NCI-H460 (cell line): Measurements from ENCODE around the gene RET. TPM values are rescaled to one million over a fixed set of nuclear protein-coding genes. Genes with fewer than 3 reads are reported as not detected.

Experiments used
- DNase-seq: peaks from one replicate; pipeline ENCODE4 v3.0.0-alpha.2; 2016; ENCODE audit warnings: low read depth; ENCODE audit errors: extremely low read depth
- polyA plus RNA-seq: library from polyadenylated mRNA; depleted of rRNA; stranded (reverse); fragments of >200 nt; gene quantifications from 2 replicates; pipeline ENCODE4 v1.2.3, GENCODE V29; 2014; cell fraction: nucleus; rRNA removed
- total RNA-seq: library from RNA; depleted of rRNA; stranded (reverse); fragments of >200 nt; shearing (Covaris generic); gene quantifications from 2 replicates; pipeline ENCODE4 v1.2.3, GENCODE V29; 2014; rRNA removed

Gene RET
- 0.02 TPM in 1 of 2 replicates, not detected in the other for total RNA-seq
- 0.26 TPM in 1 of 2 replicates, not detected in the other for polyA plus RNA-seq

GRCh38 chr10:43076876-43077420 lies at the start of gene RET:
Gene RET (plus strand): TSS chr10:43077069. CDS start chr10:43077259, 190 bp downstream.
- no peak for DNase-seq

GRCh38 chr10:43027331-43027955 lies 49.4 kb upstream of the RET start:
- no peak for DNase-seq

GRCh38 chr10:43028143-43028542 lies 48.7 kb upstream of the RET start:
- DNase-seq: no peak

GRCh38 chr10:43029043-43029442 lies 47.8 kb upstream of the RET start:
- DNase-seq: no peak

GRCh38 chr10:43032613-43033012 lies 44.3 kb upstream of the RET start:
- DNase-seq: no peak

- no peak for DNase-seq
Observed at GRCh38 chr10:43035800-43036199, 41.1 kb upstream of the RET start.

- DNase-seq: no peak
Observed at GRCh38 chr10:43036481-43037428, 40.1 kb upstream of the RET start.

- DNase-seq: no peak
Observed at GRCh38 chr10:43037440-43037839, 39.4 kb upstream of the RET start.

- no peak for DNase-seq
Observed at GRCh38 chr10:43037942-43038782, 38.7 kb upstream of the RET start.

GRCh38 chr10:43038783-43039623 lies 37.9 kb upstream of the RET start:
- DNase-seq: no peak

- DNase-seq: no peak
Observed at GRCh38 chr10:43039624-43040481, 37.0 kb upstream of the RET start.

GRCh38 chr10:43040482-43041256 lies 36.2 kb upstream of the RET start:
- DNase-seq: no peak

- DNase-seq: no peak
Observed at GRCh38 chr10:43041422-43042342, 35.2 kb upstream of the RET start.

- no peak for DNase-seq
Observed at GRCh38 chr10:43042503-43043341, 34.1 kb upstream of the RET start.

- no peak for DNase-seq
Observed at GRCh38 chr10:43043342-43043772, 33.5 kb upstream of the RET start.
